SK-N-MC (cell line): ENCODE results near the gene ERCC4.

Source experiments
- DNase-seq: peaks from one replicate; pipeline ENCODE4 v3.0.0-alpha.2; 2011; ENCODE audit warnings: low read depth, low spot score
- H3K27ac ChIP-seq: fragments of 200-600 bp; sonication (generic); 2 replicates; pipeline ENCODE4 v1.5.1; 2016; ENCODE audit warnings: mixed run types
- H3K36me3 ChIP-seq: fragments of 200-600 bp; sonication (generic); 2 replicates; pipeline ENCODE4 v1.6.1; 2017; ENCODE audit warnings: antibody characterized with exemption, low read length, mixed read lengths; ENCODE audit not compliant: insufficient read depth
- H3K4me3 ChIP-seq: fragments of 200-600 bp; sonication (generic); 2 replicates; pipeline ENCODE4 v1.5.1; 2016
- H3K9ac ChIP-seq: fragments of 200-600 bp; sonication (generic); 2 replicates; pipeline ENCODE4 v1.8.0; 2017; ENCODE audit warnings: mixed run types, mixed read lengths; ENCODE audit not compliant: insufficient read length
- H3K9me3 ChIP-seq: fragments of 200-600 bp; sonication (generic); 2 replicates; pipeline ENCODE4 v1.6.1; 2017; ENCODE audit warnings: low read depth, mild to moderate bottlenecking, antibody characterized with exemption, low read length, moderate library complexity, mixed read lengths
- EZH2 ChIP-seq: fragments of 200-600 bp; sonication (generic); IDR thresholded peaks from one replicate; pipeline ENCODE4 v1.6.1; 2017; ENCODE audit warnings: antibody characterized with exemption
- FOXP2 ChIP-seq: optimal IDR thresholded peaks from 2 replicates; pipeline ENCODE3; 2011; ENCODE audit warnings: mild to moderate bottlenecking, moderate library complexity; ENCODE audit not compliant: insufficient read depth; ENCODE audit errors: extremely low read length, control extremely low read depth
- POLR2AphosphoS5 ChIP-seq: IDR thresholded peaks from 2 replicates; pipeline ENCODE4 v1.6.1; 2012; ENCODE audit warnings: mild to moderate bottlenecking, low read depth, low read length, borderline replicate concordance

The ERCC4 gene

GRCh38 chr16:13935408-13935807 lies 15.5 kb downstream of the ERCC4 start:
- no peak for TF ChIP-seq POLR2AphosphoS5
- TF ChIP-seq FOXP2 = no peak
- no peak for TF ChIP-seq EZH2
- Histone ChIP-seq H3K4me3 (no peak overlapping the region), H3K36me3 (peaks cover 45% of the 10 kb centered on the region), H3K9ac (no peak overlapping the region), H3K9me3 (no peaks in the 10 kb centered on the region), H3K27ac (no peak overlapping the region)
- no peak for DNase-seq

- Histone ChIP-seq H3K36me3 (peaks cover 42% of the 10 kb centered on the region), H3K9me3 (no peaks in the 10 kb centered on the region), H3K4me3 (no peak overlapping the region), H3K9ac (no peak overlapping the region), H3K27ac (no peak overlapping the region)
- DNase-seq = no peak
- TF ChIP-seq POLR2AphosphoS5 (no peak), EZH2 (no peak), FOXP2 (no peak)
Observed at GRCh38 chr16:13936155-13936554, 16.2 kb downstream of the ERCC4 start.

- no peak overlapping the region for H3K4me3 ChIP-seq
- H3K27ac ChIP-seq = no peak overlapping the region
- TF ChIP-seq FOXP2 = no peak
- no peak for TF ChIP-seq EZH2
- no peak for TF ChIP-seq POLR2AphosphoS5
- H3K9me3 ChIP-seq = no peaks in the 10 kb centered on the region
- DNase-seq = no peak
- peaks cover 40% of the 10 kb centered on the region for H3K36me3 ChIP-seq
- H3K9ac ChIP-seq = no peak overlapping the region
Observed at GRCh38 chr16:13936596-13937081, 16.7 kb downstream of the ERCC4 start.

GRCh38 chr16:13937411-13937810 lies 17.5 kb downstream of the ERCC4 start:
- Histone ChIP-seq H3K9me3 (no peaks in the 10 kb centered on the region), H3K9ac (no peak overlapping the region), H3K4me3 (no peak overlapping the region), H3K27ac (no peak overlapping the region), H3K36me3 (peaks cover 41% of the 10 kb centered on the region)
- TF ChIP-seq POLR2AphosphoS5 (no peak), EZH2 (no peak), FOXP2 (no peak)
- no peak for DNase-seq

GRCh38 chr16:13938480-13938879 lies 18.5 kb downstream of the ERCC4 start:
- TF ChIP-seq EZH2 = no peak
- TF ChIP-seq POLR2AphosphoS5 = no peak
- no peak for TF ChIP-seq FOXP2
- Histone ChIP-seq H3K4me3 (no peak overlapping the region), H3K9ac (no peak overlapping the region), H3K27ac (no peak overlapping the region), H3K9me3 (no peaks in the 10 kb centered on the region), H3K36me3 (peaks cover 43% of the 10 kb centered on the region)
- DNase-seq = no peak

- Histone ChIP-seq H3K9me3 (no peaks in the 10 kb centered on the region), H3K36me3 (peaks cover 31% of the 10 kb centered on the region), H3K4me3 (no peak overlapping the region), H3K27ac (no peak overlapping the region), H3K9ac (no peak overlapping the region)
- no peak for DNase-seq
- TF ChIP-seq EZH2 (no peak), FOXP2 (no peak), POLR2AphosphoS5 (no peak)
Observed at GRCh38 chr16:13939821-13940220, 19.9 kb downstream of the ERCC4 start.

- Histone ChIP-seq H3K4me3 (no peak overlapping the region), H3K9ac (no peak overlapping the region), H3K27ac (no peak overlapping the region), H3K36me3 (peaks cover 26% of the 10 kb centered on the region), H3K9me3 (no peaks in the 10 kb centered on the region)
- TF ChIP-seq POLR2AphosphoS5 (no peak), EZH2 (no peak), FOXP2 (no peak)
- DNase-seq = no peak
Observed at GRCh38 chr16:13940397-13940933, 20.5 kb downstream of the ERCC4 start.

- no peak overlapping the region for H3K4me3 ChIP-seq
- DNase-seq = no peak
- TF ChIP-seq POLR2AphosphoS5 (no peak), FOXP2 (no peak), EZH2 (no peak)
- peaks cover 20% of the 10 kb centered on the region for H3K36me3 ChIP-seq
- no peak overlapping the region for H3K27ac ChIP-seq
- H3K9me3 ChIP-seq = no peaks in the 10 kb centered on the region
- H3K9ac ChIP-seq = no peak overlapping the region
Observed at GRCh38 chr16:13944816-13945215, 24.9 kb downstream of the ERCC4 start.
